ENCODE measurements around the gene SSBP4. TPM values are rescaled to one million over a fixed set of nuclear protein-coding genes. Genes with fewer than 3 reads are reported as not detected.
A peak's percentile ranks its signal among the peaks of the same experiment; 100 is the strongest.

SSBP4 gene
- total and polyA plus RNA-seq, 9 of the 15 experiments (the other 6 are each of a cell fraction or from before 2014, with no cell fraction given) = 1.1 to 189 (median 39.0) TPM

DNA sequence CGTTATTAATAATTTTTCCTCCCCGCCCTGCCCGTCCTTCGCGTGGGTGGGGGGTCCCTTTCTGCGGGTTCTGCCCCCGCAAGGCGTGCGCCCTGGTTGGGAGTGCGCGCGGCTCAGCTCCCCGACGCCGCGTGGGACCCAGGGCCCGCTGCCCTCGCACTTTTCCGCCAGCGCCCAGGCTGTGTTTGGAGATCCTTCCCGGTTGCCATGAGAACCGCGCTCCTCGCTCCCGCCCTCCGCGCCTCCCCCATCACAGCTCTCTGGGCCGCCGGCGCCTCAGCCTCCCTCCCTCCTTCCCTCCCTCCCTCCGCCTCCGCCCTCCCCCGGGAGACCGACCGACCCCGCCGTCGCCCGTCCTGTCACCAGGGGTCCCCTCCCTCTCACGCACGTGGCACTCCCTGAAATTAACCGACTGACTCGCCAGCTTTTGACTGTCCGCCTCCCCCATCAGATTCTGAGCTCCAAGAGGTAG, 2.4 kb upstream of the SSBP4 start:
- Histone ChIP-seq H3K9ac (ENCODE audit: insufficient read depth in 1 of 2, low read depth in 2 of 2, low read length in 2 of 2) (peak overlapping the region; percentile 90 to 93), H3K4me1 (replicated peaks in 1 of 2; ENCODE audit: control insufficient read depth in 2 of 2, insufficient read depth in 2 of 2, low read length in 2 of 2) (peaks cover 51 to 86% of the 10 kb centered on the region in 2 experiments)
- TF ChIP-seq ZBTB7A (IDR thresholded peaks at IDR 0.05; ENCODE audit: borderline replicate concordance, control insufficient read depth, low read depth, low read length) (peak; percentile 64), TBP (optimal IDR thresholded peaks at IDR 0.05; ENCODE audit: low read depth, low read length) (peak; percentile 37), JUND (IDR thresholded peaks at IDR 0.05; ENCODE audit: borderline replicate concordance, low read depth, low read length) (peak; percentile 31; the same call in 1 of the 2 replicates), JUND (tag; IDR thresholded peaks at IDR 0.05; ENCODE audit: borderline replicate concordance, low read depth, low read length) (no peak), FIP1L1 (IDR thresholded peaks at IDR 0.05; ENCODE audit: low read depth, low read length, poor library complexity, severe bottlenecking) (peak; percentile 41), MXI1 (IDR thresholded peaks at IDR 0.05; ENCODE audit: low read depth, low read length) (peak; percentile 93), RB1 (IDR thresholded peaks at IDR 0.05; ENCODE audit: low read depth) (peak; percentile 64), FOXK1 (CRISPR knock-in tag; IDR thresholded peaks at IDR 0.05; ENCODE audit: borderline replicate concordance) (0 out of 2 replicates have a peak, but pooled peaks have one; percentile 2), ZNF431 (CRISPR knock-in tag; IDR thresholded peaks at IDR 0.05) (peak; percentile 65; the same call in 1 of the 2 replicates), CXXC5 (CRISPR knock-in tag; IDR thresholded peaks at IDR 0.05) (0 out of 2 replicates have a peak, but pooled peaks have one; percentile 27)
- TF ChIP-seq, protein P1, sequence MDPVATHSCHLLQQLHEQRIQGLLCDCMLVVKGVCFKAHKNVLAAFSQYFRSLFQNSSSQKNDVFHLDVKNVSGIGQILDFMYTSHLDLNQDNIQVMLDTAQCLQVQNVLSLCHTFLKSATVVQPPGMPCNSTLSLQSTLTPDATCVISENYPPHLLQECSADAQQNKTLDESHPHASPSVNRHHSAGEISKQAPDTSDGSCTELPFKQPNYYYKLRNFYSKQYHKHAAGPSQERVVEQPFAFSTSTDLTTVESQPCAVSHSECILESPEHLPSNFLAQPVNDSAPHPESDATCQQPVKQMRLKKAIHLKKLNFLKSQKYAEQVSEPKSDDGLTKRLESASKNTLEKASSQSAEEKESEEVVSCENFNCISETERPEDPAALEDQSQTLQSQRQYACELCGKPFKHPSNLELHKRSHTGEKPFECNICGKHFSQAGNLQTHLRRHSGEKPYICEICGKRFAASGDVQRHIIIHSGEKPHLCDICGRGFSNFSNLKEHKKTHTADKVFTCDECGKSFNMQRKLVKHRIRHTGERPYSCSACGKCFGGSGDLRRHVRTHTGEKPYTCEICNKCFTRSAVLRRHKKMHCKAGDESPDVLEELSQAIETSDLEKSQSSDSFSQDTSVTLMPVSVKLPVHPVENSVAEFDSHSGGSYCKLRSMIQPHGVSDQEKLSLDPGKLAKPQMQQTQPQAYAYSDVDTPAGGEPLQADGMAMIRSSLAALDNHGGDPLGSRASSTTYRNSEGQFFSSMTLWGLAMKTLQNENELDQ (CRISPR knock-in tag; IDR thresholded peaks at IDR 0.05; ENCODE audit: borderline replicate concordance) = 0 out of 2 replicates have a peak, but pooled peaks have one; percentile 2
- TF ChIP-seq, protein P2, sequence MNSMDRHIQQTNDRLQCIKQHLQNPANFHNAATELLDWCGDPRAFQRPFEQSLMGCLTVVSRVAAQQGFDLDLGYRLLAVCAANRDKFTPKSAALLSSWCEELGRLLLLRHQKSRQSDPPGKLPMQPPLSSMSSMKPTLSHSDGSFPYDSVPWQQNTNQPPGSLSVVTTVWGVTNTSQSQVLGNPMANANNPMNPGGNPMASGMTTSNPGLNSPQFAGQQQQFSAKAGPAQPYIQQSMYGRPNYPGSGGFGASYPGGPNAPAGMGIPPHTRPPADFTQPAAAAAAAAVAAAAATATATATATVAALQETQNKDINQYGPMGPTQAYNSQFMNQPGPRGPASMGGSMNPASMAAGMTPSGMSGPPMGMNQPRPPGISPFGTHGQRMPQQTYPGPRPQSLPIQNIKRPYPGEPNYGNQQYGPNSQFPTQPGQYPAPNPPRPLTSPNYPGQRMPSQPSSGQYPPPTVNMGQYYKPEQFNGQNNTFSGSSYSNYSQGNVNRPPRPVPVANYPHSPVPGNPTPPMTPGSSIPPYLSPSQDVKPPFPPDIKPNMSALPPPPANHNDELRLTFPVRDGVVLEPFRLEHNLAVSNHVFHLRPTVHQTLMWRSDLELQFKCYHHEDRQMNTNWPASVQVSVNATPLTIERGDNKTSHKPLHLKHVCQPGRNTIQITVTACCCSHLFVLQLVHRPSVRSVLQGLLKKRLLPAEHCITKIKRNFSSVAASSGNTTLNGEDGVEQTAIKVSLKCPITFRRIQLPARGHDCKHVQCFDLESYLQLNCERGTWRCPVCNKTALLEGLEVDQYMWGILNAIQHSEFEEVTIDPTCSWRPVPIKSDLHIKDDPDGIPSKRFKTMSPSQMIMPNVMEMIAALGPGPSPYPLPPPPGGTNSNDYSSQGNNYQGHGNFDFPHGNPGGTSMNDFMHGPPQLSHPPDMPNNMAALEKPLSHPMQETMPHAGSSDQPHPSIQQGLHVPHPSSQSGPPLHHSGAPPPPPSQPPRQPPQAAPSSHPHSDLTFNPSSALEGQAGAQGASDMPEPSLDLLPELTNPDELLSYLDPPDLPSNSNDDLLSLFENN (IDR thresholded peaks at IDR 0.05; ENCODE audit: low read depth in 2 of 2, low read length in 2 of 2) = 0 out of 4 replicates have a peak, but pooled peaks of 1 of the 2 experiments have one; percentile 20
- TF ChIP-seq, protein P3, sequence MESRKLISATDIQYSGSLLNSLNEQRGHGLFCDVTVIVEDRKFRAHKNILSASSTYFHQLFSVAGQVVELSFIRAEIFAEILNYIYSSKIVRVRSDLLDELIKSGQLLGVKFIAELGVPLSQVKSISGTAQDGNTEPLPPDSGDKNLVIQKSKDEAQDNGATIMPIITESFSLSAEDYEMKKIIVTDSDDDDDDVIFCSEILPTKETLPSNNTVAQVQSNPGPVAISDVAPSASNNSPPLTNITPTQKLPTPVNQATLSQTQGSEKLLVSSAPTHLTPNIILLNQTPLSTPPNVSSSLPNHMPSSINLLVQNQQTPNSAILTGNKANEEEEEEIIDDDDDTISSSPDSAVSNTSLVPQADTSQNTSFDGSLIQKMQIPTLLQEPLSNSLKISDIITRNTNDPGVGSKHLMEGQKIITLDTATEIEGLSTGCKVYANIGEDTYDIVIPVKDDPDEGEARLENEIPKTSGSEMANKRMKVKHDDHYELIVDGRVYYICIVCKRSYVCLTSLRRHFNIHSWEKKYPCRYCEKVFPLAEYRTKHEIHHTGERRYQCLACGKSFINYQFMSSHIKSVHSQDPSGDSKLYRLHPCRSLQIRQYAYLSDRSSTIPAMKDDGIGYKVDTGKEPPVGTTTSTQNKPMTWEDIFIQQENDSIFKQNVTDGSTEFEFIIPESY (CRISPR knock-in tag; IDR thresholded peaks at IDR 0.05) = peak; percentile 8; the same call in 1 of the 2 replicates

More for the DNA sequence above, 2.4 kb upstream of the SSBP4 start:
- WGBS (ENCODE audit: insufficient coverage, low coverage, missing lambda C conversion rate) = under 1% methylated on average over 26 of the region's 44 CpGs
- in situ Hi-C loops (cut with MboI) = loop anchor here (10.0 kb wide), 1 partner anchor 322 kb away; the partner anchor contains the start of gene MAST3
- FAIRE-seq = peak; percentile 64
- Histone ChIP-seq H3K9me1 (ENCODE audit: control insufficient read depth, insufficient read depth, low read length) (no peaks in the 10 kb centered on the region), H3K9me3 (replicated peaks; ENCODE audit: control insufficient read depth, insufficient read depth, low read depth, low read length) (no peaks in the 10 kb centered on the region), H3K79me2 (ENCODE audit: control insufficient read depth, insufficient read depth, low read length) (peaks cover 41% of the 10 kb centered on the region), H3K36me3 (ENCODE audit: control insufficient read depth, insufficient read depth, low read length) (peaks cover 6% of the 10 kb centered on the region; the same call in 1 of the 3 replicates), H2AFZ (ENCODE audit: low read depth, low read length) (peak overlapping the region; percentile 77), H3K27ac (ENCODE audit: extremely low read depth, low read depth, low read length) (peak overlapping the region; percentile 97), H4K20me1 (replicated peaks; ENCODE audit: control insufficient read depth, insufficient read depth, low read length) (peaks cover 10% of the 10 kb centered on the region; the same call in 1 of the 2 replicates), H3K4me2 (ENCODE audit: insufficient read depth, low read length) (peak overlapping the region; percentile 88), H3K27me3 (ENCODE audit: control insufficient read depth in 2 of 2, insufficient read depth in 2 of 2, low read length in 2 of 2) (no peaks in the 10 kb centered on the region), H3K4me3 (peak overlapping the region; percentile 60)
- intact Hi-C loops (cut with micrococcal nuclease) = loop anchor here (5.0 kb wide), 1 partner anchor 215 kb away; the partner anchor contains the start of gene RAB3A
- ATAC-seq = peak; percentile 62
- CTCF ChIA-PET (ENCODE audit: low intra/inter-chr PET ratio) = no interaction called here
- BruUV-seq (replicated peaks) = no TSS peak
- POLR2A ChIA-PET = interaction anchor here (0.5 to 11.1 kb wide), 10 partner anchors 12 to 647 kb away, joined by 3 to 244 read pairs (median 3); partner anchors contain the start of genes GDF15, JUND and SLC25A42
- DNase-seq (ENCODE audit: extremely low read depth in 1 of 4, low spot score in 3 of 4) = peak; percentile 74 to 97 (median 82)

Measured in K562 (cell line).